Naive B cell (primary cell): ENCODE results near the gene COL25A1. TPM values are rescaled to one million over a fixed set of nuclear protein-coding genes. Genes with fewer than 3 reads are reported as not detected.
"Not testable (repeated sequence)": the region's sequence is repeated elsewhere in the genome, so short reads cannot be mapped to it uniquely, and the experiment has no call there.

Experiments
- ATAC-seq, 2 donors: fragments of 150-1000 bp; cut with Tn5 transposase; 2 replicates each; pipeline ENCODE4 v1.10.0; 2021; ENCODE audit warnings: low read depth in 2 of 2, mild to moderate bottlenecking in 2 of 2, moderate library complexity in 2 of 2
- DNase-seq: peaks from one replicate; pipeline ENCODE4 v3.0.0; 2022
- H3K27ac Mint-ChIP-seq, 6 donors: one replicate each; pipeline ENCODE4 v1.8.0; 2020 to 2022; ENCODE audit warnings: mild to moderate bottlenecking in 6 of 6, mixed read lengths in 6 of 6, moderate library complexity in 5 of 6, inconsistent platforms in 2 of 6
- H3K27me3 Mint-ChIP-seq, 3 donors: one replicate each; pipeline ENCODE4 v1.8.0; 2021 to 2022; ENCODE audit warnings: mixed read lengths in 3 of 3, mild to moderate bottlenecking in 1 of 3
- H3K36me3 Mint-ChIP-seq, 2 donors: one replicate each; pipeline ENCODE4 v1.8.0; 2020 to 2022; ENCODE audit warnings: mixed read lengths in 2 of 2, inconsistent platforms in 1 of 2, mild to moderate bottlenecking in 1 of 2
- H3K4me1 Mint-ChIP-seq, 3 donors: one replicate each; pipeline ENCODE4 v1.8.0; 2020 to 2022; ENCODE audit warnings: mixed read lengths in 3 of 3, inconsistent platforms in 1 of 3, mild to moderate bottlenecking in 1 of 3, moderate library complexity in 1 of 3
- H3K4me3 Mint-ChIP-seq, 8 donors: one replicate each; pipeline ENCODE4 v1.8.0; 2020 to 2022; ENCODE audit warnings: mild to moderate bottlenecking in 8 of 8, mixed read lengths in 8 of 8, moderate library complexity in 8 of 8, inconsistent platforms in 2 of 8
- H3K9me3 Mint-ChIP-seq, 7 donors: one replicate each; pipeline ENCODE4 v1.8.0; 2020 to 2022; ENCODE audit warnings: mixed read lengths in 7 of 7, mild to moderate bottlenecking in 5 of 7, inconsistent platforms in 2 of 7, moderate library complexity in 1 of 7
- polyA plus RNA-seq, 6 donors: library from polyadenylated mRNA; unstranded; fragments of 300-500 nt; fragmentation: Illumina TruSeq; gene quantifications; one replicate each; pipeline ENCODE4 v1.2.3, GENCODE V29; 2021; ENCODE audit warnings: low read depth in 6 of 6

COL25A1 gene
- polyA plus RNA-seq, 6 donors from 2014 or later: not detected

GRCh38 chr4:109032671-109033070 lies 269.8 kb downstream of the COL25A1 start:
- Mint-ChIP-seq H3K4me3 (no peak overlapping the region), H3K4me1 (no peaks in the 10 kb centered on the region), H3K27me3 (no peaks in the 10 kb centered on the region), H3K27ac (no peak overlapping the region), H3K9me3 (peaks cover 0 to 3% (median 0%) of the 10 kb centered on the region in 7 donors), H3K36me3 (no peaks in the 10 kb centered on the region)
- no peak for DNase-seq
- ATAC-seq: no peak

GRCh38 chr4:109029987-109030386 lies 272.5 kb downstream of the COL25A1 start:
- Mint-ChIP-seq H3K36me3 (no peaks in the 10 kb centered on the region), H3K27me3 (no peaks in the 10 kb centered on the region), H3K4me1 (no peaks in the 10 kb centered on the region), H3K27ac (no peak overlapping the region), H3K9me3 (peaks cover 0 to 3% (median 0%) of the 10 kb centered on the region in 7 donors), H3K4me3 (no peak overlapping the region)
- ATAC-seq: no peak
- no peak for DNase-seq

DNA sequence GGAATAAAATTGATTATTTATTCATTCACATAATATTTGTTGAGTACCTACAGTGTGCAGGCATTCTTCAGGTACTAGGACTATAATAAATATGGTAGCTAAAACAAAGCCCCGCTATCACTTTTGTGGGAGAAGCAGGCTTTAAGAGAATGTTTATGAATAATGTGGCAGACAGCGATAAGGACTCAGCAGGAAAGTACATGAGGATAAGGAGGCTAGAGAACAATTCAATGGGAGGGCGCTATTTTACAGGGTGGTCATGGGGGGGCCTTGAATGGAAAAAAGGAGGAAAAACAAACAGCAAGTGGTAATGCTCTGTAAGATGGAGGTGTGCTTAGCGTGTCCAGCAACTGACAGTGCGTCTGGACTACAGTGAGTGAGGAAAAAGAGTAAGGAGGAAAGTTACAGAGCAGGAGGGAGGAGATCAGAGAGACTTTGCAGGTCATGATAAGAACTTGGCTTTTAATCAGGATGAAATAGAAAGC lies 275.4 kb downstream of the COL25A1 start:
- no peak for ATAC-seq
- H3K27me3 Mint-ChIP-seq: peaks cover 0 to 4% (median 0%) of the 10 kb centered on the region in 3 donors
- H3K4me3 Mint-ChIP-seq: no peak overlapping the region
- H3K36me3 Mint-ChIP-seq: no peaks in the 10 kb centered on the region
- peaks cover 1 to 15% (median 5%) of the 10 kb centered on the region in 7 donors for H3K9me3 Mint-ChIP-seq
- no peaks in the 10 kb centered on the region for H3K4me1 Mint-ChIP-seq
- no peak overlapping the region for H3K27ac Mint-ChIP-seq
- no peak for DNase-seq

- H3K4me3 Mint-ChIP-seq: no peak overlapping the region
- H3K27ac Mint-ChIP-seq: no peak overlapping the region
- no peaks in the 10 kb centered on the region for H3K4me1 Mint-ChIP-seq
- DNase-seq (no peak), ATAC-seq (no peak)
- peaks cover 0 to 4% (median 0%) of the 10 kb centered on the region in 3 donors for H3K27me3 Mint-ChIP-seq
- no peaks in the 10 kb centered on the region for H3K36me3 Mint-ChIP-seq
- peaks cover 4 to 20% (median 8%) of the 10 kb centered on the region in 7 donors for H3K9me3 Mint-ChIP-seq
Observed at GRCh38 chr4:109026588-109026987, 275.9 kb downstream of the COL25A1 start.

- Mint-ChIP-seq H3K4me1 (no peaks in the 10 kb centered on the region), H3K9me3 (peaks cover 8 to 29% (median 13%) of the 10 kb centered on the region in 7 donors)
- no peak for ATAC-seq
Observed at GRCh38 chr4:109025471-109026076, 276.9 kb downstream of the COL25A1 start.

DNA sequence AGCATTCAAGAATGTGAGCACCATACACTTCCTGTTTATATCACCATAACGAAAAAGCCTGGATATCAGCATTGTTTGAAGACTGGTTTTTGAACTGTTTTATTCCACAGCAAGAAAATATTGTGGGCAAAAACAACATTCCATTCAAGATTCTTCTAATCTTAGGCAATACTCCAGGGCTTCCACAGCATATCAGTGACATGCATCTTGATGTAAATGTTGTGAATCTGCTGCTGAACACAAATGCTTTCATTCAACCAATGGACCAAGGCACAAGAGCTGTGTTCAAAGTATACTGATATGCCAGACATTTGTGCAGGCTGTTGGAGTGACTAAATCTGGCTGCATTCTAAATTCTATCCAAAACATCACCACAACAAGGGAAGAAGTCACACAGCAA lies 279.5 kb downstream of the COL25A1 start:
- DNase-seq: no peak
- no peak overlapping the region for H3K27ac Mint-ChIP-seq
- no peak for ATAC-seq
- no peaks in the 10 kb centered on the region for H3K36me3 Mint-ChIP-seq
- peaks cover 0 to 4% (median 0%) of the 10 kb centered on the region in 3 donors for H3K27me3 Mint-ChIP-seq
- H3K9me3 Mint-ChIP-seq: peaks cover 8 to 29% (median 13%) of the 10 kb centered on the region in 7 donors
- H3K4me3 Mint-ChIP-seq: no peak overlapping the region
- no peaks in the 10 kb centered on the region for H3K4me1 Mint-ChIP-seq

More at GRCh38 chr4:109025471-109026076, 276.9 kb downstream of the COL25A1 start:
- Mint-ChIP-seq H3K36me3 (no peaks in the 10 kb centered on the region), H3K27ac (no peak overlapping the region), H3K4me3 (no peak overlapping the region), H3K27me3 (peaks cover 0 to 4% (median 0%) of the 10 kb centered on the region in 3 donors)
- no peak for DNase-seq

GRCh38 chr4:109021630-109022029 lies 280.8 kb downstream of the COL25A1 start:
- not testable (repeated sequence) for DNase-seq, ATAC-seq, H3K4me1 Mint-ChIP-seq, H3K27ac Mint-ChIP-seq, H3K4me3 Mint-ChIP-seq, H3K27me3 Mint-ChIP-seq, H3K36me3 Mint-ChIP-seq
- peaks cover 8 to 31% (median 13%) of the 10 kb centered on the region in 7 donors for H3K9me3 Mint-ChIP-seq

DNA sequence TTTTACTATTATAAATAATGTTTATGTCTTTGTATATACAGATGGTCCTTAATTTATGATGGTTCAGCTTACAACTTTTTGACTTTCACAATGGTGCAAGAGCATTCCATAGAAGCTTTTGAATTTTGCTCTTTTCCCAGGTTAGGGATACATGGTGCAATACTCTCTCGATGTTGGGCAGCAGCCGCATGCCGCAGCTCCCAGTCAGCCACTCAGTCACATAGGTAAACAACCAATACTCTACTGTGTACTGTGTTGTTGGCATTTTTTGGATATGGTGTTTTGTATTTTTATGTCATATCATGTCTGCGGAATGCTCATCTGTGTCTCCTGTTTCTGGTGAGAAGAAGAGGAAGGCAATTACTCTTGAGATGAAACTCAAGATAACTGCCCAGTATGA lies 281.6 kb downstream of the COL25A1 start:
- Mint-ChIP-seq H3K36me3 (no peaks in the 10 kb centered on the region), H3K4me1 (no peaks in the 10 kb centered on the region), H3K9me3 (peaks cover 8 to 34% (median 13%) of the 10 kb centered on the region in 7 donors), H3K4me3 (no peak overlapping the region), H3K27me3 (peaks cover 0 to 4% (median 0%) of the 10 kb centered on the region in 3 donors), H3K27ac (no peak overlapping the region)
- DNase-seq: no peak
- no peak for ATAC-seq

- Mint-ChIP-seq H3K4me3 (no peak overlapping the region), H3K27me3 (no peaks in the 10 kb centered on the region), H3K27ac (no peak overlapping the region), H3K36me3 (no peaks in the 10 kb centered on the region), H3K9me3 (peaks cover 4 to 22% (median 7%) of the 10 kb centered on the region in 7 donors), H3K4me1 (no peaks in the 10 kb centered on the region)
- ATAC-seq (no peak), DNase-seq (no peak)
Observed at GRCh38 chr4:109016200-109016599, 286.3 kb downstream of the COL25A1 start.

DNA sequence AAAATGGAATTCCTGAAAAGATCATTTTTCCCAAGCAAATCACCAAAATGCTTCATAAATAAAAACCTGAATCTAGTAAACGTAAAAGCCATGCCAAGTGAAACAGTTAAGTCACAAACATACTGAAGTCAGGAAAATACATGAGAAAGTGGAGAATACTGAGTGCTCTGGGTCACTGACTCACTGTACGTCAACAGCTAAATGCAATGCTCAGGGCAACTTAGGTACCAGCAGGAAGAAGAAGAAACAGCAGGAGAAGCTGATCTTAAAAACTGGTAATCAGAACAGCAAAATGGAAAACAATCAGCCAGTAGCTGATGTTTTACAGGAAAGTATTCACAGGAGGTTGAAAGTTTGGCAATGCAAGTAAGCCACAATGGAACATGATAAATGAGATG lies 287.0 kb downstream of the COL25A1 start:
- ATAC-seq: no peak
- no peaks in the 10 kb centered on the region for H3K27me3 Mint-ChIP-seq
- no peak overlapping the region for H3K4me3 Mint-ChIP-seq
- no peak for DNase-seq
- H3K4me1 Mint-ChIP-seq: no peaks in the 10 kb centered on the region
- no peak overlapping the region for H3K27ac Mint-ChIP-seq
- no peaks in the 10 kb centered on the region for H3K36me3 Mint-ChIP-seq
- H3K9me3 Mint-ChIP-seq: peaks cover 0 to 17% (median 3%) of the 10 kb centered on the region in 7 donors

GRCh38 chr4:109014593-109015412 lies 287.7 kb downstream of the COL25A1 start:
- Mint-ChIP-seq H3K27ac (no peak overlapping the region), H3K36me3 (no peaks in the 10 kb centered on the region), H3K4me3 (no peak overlapping the region), H3K9me3 (peaks cover 0 to 17% (median 3%) of the 10 kb centered on the region in 7 donors), H3K27me3 (no peaks in the 10 kb centered on the region), H3K4me1 (no peaks in the 10 kb centered on the region)
- DNase-seq (no peak), ATAC-seq (no peak)

DNA sequence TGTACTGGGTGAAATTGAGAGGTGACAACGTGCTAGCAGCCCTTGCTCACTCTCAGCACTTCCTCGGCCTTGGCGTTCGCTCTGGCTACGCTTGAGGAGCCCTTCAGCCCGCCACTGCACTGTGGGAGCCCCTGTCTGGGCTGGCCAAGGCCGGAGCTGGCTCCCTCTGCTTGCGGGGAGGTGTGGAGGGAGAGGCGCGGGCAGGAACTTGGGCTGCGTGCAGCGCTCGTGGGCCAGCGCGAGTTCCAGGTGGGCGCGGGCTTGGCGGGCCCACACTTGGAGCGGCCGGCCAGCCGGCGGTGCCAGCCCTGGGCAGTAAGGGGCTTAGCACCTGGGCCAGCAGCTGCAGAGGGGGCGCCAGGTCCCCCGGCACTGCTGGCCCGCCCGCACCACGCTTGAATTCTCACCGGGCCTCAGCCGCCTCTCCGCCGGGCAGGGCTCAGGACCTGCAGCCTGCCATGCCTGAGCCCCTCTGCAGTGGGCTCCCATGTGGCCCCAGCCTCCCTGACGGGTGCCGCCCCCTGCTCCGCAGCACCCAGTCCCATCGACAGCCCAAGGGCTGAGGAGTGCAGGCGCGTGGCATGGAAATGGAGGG lies 290.1 kb downstream of the COL25A1 start:
- no peak for ATAC-seq
- Mint-ChIP-seq H3K4me3 (no peak overlapping the region), H3K9me3 (peaks cover 0 to 17% (median 0%) of the 10 kb centered on the region in 7 donors), H3K4me1 (no peaks in the 10 kb centered on the region), H3K27me3 (no peaks in the 10 kb centered on the region), H3K27ac (no peak overlapping the region), H3K36me3 (no peaks in the 10 kb centered on the region)
- DNase-seq: no peak

DNA sequence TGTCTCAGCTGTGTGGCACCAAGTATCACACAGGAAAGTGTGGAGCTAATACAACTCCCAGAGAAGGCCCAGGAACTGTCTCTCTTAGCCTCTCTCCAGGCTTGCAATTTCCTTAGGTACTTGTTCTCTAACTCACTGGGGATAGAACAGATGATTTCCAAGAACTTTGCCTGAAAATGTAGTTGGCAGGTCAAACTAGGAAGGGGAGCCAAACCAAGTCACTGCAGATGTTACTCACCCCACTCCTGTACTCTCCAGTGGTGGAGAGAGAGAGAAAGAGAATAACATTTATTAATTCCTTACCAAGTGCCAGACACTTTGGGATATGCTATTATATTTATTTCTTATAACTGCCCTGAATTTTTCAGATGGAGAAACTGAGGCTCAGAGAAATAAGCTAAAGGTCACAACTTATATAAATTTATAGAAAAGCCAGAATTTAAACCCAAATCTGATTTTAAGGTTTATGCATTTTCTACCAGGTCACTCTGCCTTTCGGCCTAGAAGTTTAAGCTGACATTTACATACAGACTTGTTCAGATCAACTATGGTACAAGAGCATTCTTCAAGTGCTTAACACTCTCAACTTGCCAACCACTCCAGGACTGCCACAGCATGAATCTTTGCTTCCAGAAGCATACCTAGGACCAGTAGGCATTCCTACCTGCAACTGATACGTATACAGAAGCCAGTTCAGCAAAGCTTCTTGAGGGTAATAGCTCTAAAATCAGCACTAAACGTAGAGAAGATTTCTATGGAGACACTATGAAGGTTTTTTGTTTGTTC lies 291.0 kb downstream of the COL25A1 start:
- Mint-ChIP-seq H3K27me3 (no peaks in the 10 kb centered on the region), H3K9me3 (peaks cover 0 to 12% (median 0%) of the 10 kb centered on the region in 7 donors), H3K36me3 (no peaks in the 10 kb centered on the region)

More for the DNA sequence above, 291.0 kb downstream of the COL25A1 start:
- DNase-seq (no peak), ATAC-seq (no peak)
- Mint-ChIP-seq H3K4me1 (no peaks in the 10 kb centered on the region), H3K27ac (no peak overlapping the region), H3K4me3 (no peak overlapping the region)
